Neural crest cell (in vitro differentiated cells): ENCODE measurements around the gene RNASEH2A. TPM values are rescaled to one million over a fixed set of nuclear protein-coding genes. Genes with fewer than 3 reads are reported as not detected.
A peak's percentile ranks its signal among the peaks of the same experiment; 100 is the strongest.

Source experiments
- DNase-seq: peaks from one replicate; pipeline ENCODE4 v3.0.0; 2021; ENCODE audit warnings: low read depth, mixed read lengths, low spot score
- H3K27ac Mint-ChIP-seq: one replicate; pipeline ENCODE4 v1.8.0; 2021; ENCODE audit warnings: mild to moderate bottlenecking, mixed read lengths; ENCODE audit not compliant: unreplicated experiment
- H3K27me3 Mint-ChIP-seq: 2 replicates; pipeline ENCODE4 v1.8.0; 2021; ENCODE audit warnings: low read depth, mild to moderate bottlenecking, mixed read lengths
- H3K36me3 Mint-ChIP-seq: 2 replicates; pipeline ENCODE4 v1.8.0; 2021; ENCODE audit warnings: low read depth, mild to moderate bottlenecking, mixed read lengths
- H3K4me1 Mint-ChIP-seq: 2 replicates; pipeline ENCODE4 v1.8.0; 2021; ENCODE audit warnings: mixed read lengths
- H3K4me3 Mint-ChIP-seq: one replicate; pipeline ENCODE4 v1.8.0; 2021; ENCODE audit warnings: mild to moderate bottlenecking, mixed read lengths
- H3K9me3 Mint-ChIP-seq: 2 replicates; pipeline ENCODE4 v1.8.0; 2021; ENCODE audit warnings: mixed read lengths
- total RNA-seq: library from RNA; stranded (reverse); gene quantifications from 2 replicates; pipeline ENCODE4 v1.2.1, GENCODE V29; 2021
- TF ChIP-seq, protein P1 (sequence below): fragments of 200-600 bp; sonication (generic); conservative IDR thresholded peaks from 2 replicates; pipeline ENCODE4 v1.5.0; 2021; ENCODE audit warnings: antibody characterized with exemption, mild to moderate bottlenecking

Gene RNASEH2A
- total RNA-seq, 1 donor from 2014 or later = 87.4 TPM

- H3K36me3 Mint-ChIP-seq = no peaks in the 10 kb centered on the region
- no peaks in the 10 kb centered on the region for H3K9me3 Mint-ChIP-seq
- TF ChIP-seq, protein P1, sequence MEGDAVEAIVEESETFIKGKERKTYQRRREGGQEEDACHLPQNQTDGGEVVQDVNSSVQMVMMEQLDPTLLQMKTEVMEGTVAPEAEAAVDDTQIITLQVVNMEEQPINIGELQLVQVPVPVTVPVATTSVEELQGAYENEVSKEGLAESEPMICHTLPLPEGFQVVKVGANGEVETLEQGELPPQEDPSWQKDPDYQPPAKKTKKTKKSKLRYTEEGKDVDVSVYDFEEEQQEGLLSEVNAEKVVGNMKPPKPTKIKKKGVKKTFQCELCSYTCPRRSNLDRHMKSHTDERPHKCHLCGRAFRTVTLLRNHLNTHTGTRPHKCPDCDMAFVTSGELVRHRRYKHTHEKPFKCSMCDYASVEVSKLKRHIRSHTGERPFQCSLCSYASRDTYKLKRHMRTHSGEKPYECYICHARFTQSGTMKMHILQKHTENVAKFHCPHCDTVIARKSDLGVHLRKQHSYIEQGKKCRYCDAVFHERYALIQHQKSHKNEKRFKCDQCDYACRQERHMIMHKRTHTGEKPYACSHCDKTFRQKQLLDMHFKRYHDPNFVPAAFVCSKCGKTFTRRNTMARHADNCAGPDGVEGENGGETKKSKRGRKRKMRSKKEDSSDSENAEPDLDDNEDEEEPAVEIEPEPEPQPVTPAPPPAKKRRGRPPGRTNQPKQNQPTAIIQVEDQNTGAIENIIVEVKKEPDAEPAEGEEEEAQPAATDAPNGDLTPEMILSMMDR = no peak
- H3K4me3 Mint-ChIP-seq = no peak overlapping the region
- H3K27me3 Mint-ChIP-seq = peaks cover 73% of the 10 kb centered on the region
- no peak overlapping the region for H3K27ac Mint-ChIP-seq
- DNase-seq = no peak
- H3K4me1 Mint-ChIP-seq = peaks cover 13% of the 10 kb centered on the region
Measured at GRCh38 chr19:12828494-12828893, 22.1 kb downstream of the RNASEH2A start.

DNA sequence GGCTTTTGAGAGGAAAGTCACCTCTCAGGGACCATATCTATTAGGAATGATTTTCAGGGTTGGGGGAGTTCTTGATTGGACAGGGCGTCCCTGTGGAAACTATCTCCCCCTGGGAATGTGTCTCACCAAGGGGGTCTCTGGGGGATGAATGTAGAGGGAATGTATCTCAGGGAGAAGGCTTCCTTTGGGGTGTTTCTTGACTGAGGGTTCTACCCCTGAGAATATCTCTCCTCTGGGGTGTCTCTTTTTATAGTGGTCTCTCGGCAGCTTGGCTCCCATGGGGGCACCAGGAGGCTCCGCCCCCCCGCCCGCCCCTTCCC lies 27.0 kb downstream of the RNASEH2A start:
- peaks cover 91% of the 10 kb centered on the region for H3K27me3 Mint-ChIP-seq
- TF ChIP-seq, protein P1 = no peak
- DNase-seq = no peak
- peaks cover 23% of the 10 kb centered on the region for H3K4me1 Mint-ChIP-seq
- H3K9me3 Mint-ChIP-seq = no peaks in the 10 kb centered on the region
- H3K4me3 Mint-ChIP-seq = peak overlapping the region; percentile 76
- H3K27ac Mint-ChIP-seq = no peak overlapping the region
- H3K36me3 Mint-ChIP-seq = no peaks in the 10 kb centered on the region

- Mint-ChIP-seq H3K4me3 (peak overlapping the region; percentile 51), H3K4me1 (peaks cover 24% of the 10 kb centered on the region), H3K27me3 (peaks cover 89% of the 10 kb centered on the region), H3K36me3 (no peaks in the 10 kb centered on the region), H3K27ac (no peak overlapping the region), H3K9me3 (no peaks in the 10 kb centered on the region)
- DNase-seq = peak; percentile 43
- TF ChIP-seq, protein P1 = no peak
Measured at GRCh38 chr19:12833738-12834565, 27.6 kb downstream of the RNASEH2A start.

- Mint-ChIP-seq H3K9me3 (no peaks in the 10 kb centered on the region), H3K36me3 (no peaks in the 10 kb centered on the region), H3K27me3 (peaks cover 89% of the 10 kb centered on the region), H3K4me3 (peak within 1 kb of the TSS; percentile 76), H3K4me1 (peaks cover 30% of the 10 kb centered on the region), H3K27ac (no peak within 1 kb of the TSS)
- TF ChIP-seq, protein P1 = no peak
- DNase-seq = no peak
Measured at GRCh38 chr19:12834566-12834943, 28.2 kb downstream of the RNASEH2A start, which contains the start of gene RTBDN. RTBDN (minus strand) TSS chr19:12834579; CDS start chr19:12829979, 4,600 bp downstream.

- peak; percentile 29 for DNase-seq
- H3K27me3 Mint-ChIP-seq = peaks cover 89% of the 10 kb centered on the region
- TF ChIP-seq, protein P1 = no peak
- no peaks in the 10 kb centered on the region for H3K36me3 Mint-ChIP-seq
- H3K27ac Mint-ChIP-seq = no peak overlapping the region
- H3K4me3 Mint-ChIP-seq = peak overlapping the region; percentile 51
- H3K4me1 Mint-ChIP-seq = peaks cover 33% of the 10 kb centered on the region
- no peaks in the 10 kb centered on the region for H3K9me3 Mint-ChIP-seq
Measured at GRCh38 chr19:12834976-12835757, 28.8 kb downstream of the RNASEH2A start.
